RWPE2 (cell line): Measurements from ENCODE around the gene CLOCK.

Experiments
- ATAC-seq: fragments of 200-7000 bp; cut with Tn5 transposase; 3 replicates; pipeline ENCODE4 v1.9.1; 2021; ENCODE audit warnings: low read depth
- DNase-seq: peaks from one replicate; pipeline ENCODE4 v3.0.0-alpha.2; 2020; ENCODE audit warnings: low spot score
- H3K27ac ChIP-seq: fragments of 450-650 bp; 2 replicates; pipeline ENCODE4 v1.5.1; 2017; ENCODE audit warnings: mild to moderate bottlenecking; ENCODE audit not compliant: poor library complexity, severe bottlenecking
- H3K27me3 ChIP-seq: fragments of 250-450 bp; sonication (Bioruptor Pico); 2 replicates; pipeline ENCODE4 v1.5.1; 2021; ENCODE audit warnings: mild to moderate bottlenecking, moderate library complexity; ENCODE audit not compliant: insufficient read depth, poor library complexity, severe bottlenecking
- H3K36me3 ChIP-seq: fragments of 250-450 bp; sonication (Bioruptor Pico); 2 replicates; pipeline ENCODE4 v1.5.1; 2020; ENCODE audit warnings: low read depth, mild to moderate bottlenecking, moderate library complexity
- H3K4me1 ChIP-seq: fragments of 250-450 bp; sonication (Bioruptor Pico); 2 replicates; pipeline ENCODE4 v1.5.1; 2021; ENCODE audit warnings: mild to moderate bottlenecking, moderate library complexity; ENCODE audit not compliant: insufficient read depth, poor library complexity, severe bottlenecking
- H3K4me3 ChIP-seq: fragments of 250-450 bp; sonication (Bioruptor Pico); 2 replicates; pipeline ENCODE4 v1.5.1; 2021; ENCODE audit warnings: mild to moderate bottlenecking, moderate library complexity; ENCODE audit not compliant: severe bottlenecking
- H3K9me3 ChIP-seq: fragments of 250-450 bp; sonication (Bioruptor Pico); 2 replicates; pipeline ENCODE4 v1.5.1; 2021; ENCODE audit warnings: mild to moderate bottlenecking, moderate library complexity; ENCODE audit not compliant: severe bottlenecking
- CTCF ChIP-seq: fragments of 450-650 bp; IDR thresholded peaks from one replicate; pipeline ENCODE4 v1.5.1; 2017; ENCODE audit warnings: mild to moderate bottlenecking, moderate library complexity; ENCODE audit not compliant: poor library complexity, severe bottlenecking

Gene CLOCK

GRCh38 chr4:55398966-55399365 is 147.7 kb downstream of the CLOCK start:
- ATAC-seq, result no peak
- Histone ChIP-seq H3K36me3 (peaks cover 56% of the 10 kb centered on the region), H3K27me3 (no peaks in the 10 kb centered on the region), H3K4me1 (peaks cover 15% of the 10 kb centered on the region), H3K27ac (peak overlapping the region; percentile 82), H3K4me3 (peak overlapping the region; percentile 88), H3K9me3 (peaks cover 2% of the 10 kb centered on the region)
- no peak for TF ChIP-seq CTCF
- no peak for DNase-seq

- no peak for DNase-seq
- Histone ChIP-seq H3K27ac (peak overlapping the region; percentile 82), H3K9me3 (peaks cover 2% of the 10 kb centered on the region), H3K4me1 (peaks cover 15% of the 10 kb centered on the region), H3K36me3 (peaks cover 51% of the 10 kb centered on the region), H3K27me3 (no peaks in the 10 kb centered on the region), H3K4me3 (peak overlapping the region; percentile 88)
- no peak for TF ChIP-seq CTCF
- ATAC-seq, result no peak
These were observed 148.2 kb downstream of the CLOCK start for GRCh38 chr4:55398461-55398860.

GRCh38 chr4:55397520-55398321 is 149.0 kb downstream of the CLOCK start:
- ATAC-seq (no peak), DNase-seq (no peak)
- peak overlapping the region; percentile 88 for H3K4me3 ChIP-seq
- peak overlapping the region; percentile 82 for H3K27ac ChIP-seq
- peaks cover 2% of the 10 kb centered on the region for H3K9me3 ChIP-seq
- H3K4me1 ChIP-seq, result peaks cover 15% of the 10 kb centered on the region
- H3K36me3 ChIP-seq, result peaks cover 43% of the 10 kb centered on the region
- TF ChIP-seq CTCF, result no peak
- no peaks in the 10 kb centered on the region for H3K27me3 ChIP-seq

GRCh38 chr4:55397126-55397436 is 149.6 kb downstream of the CLOCK start:
- H3K27ac ChIP-seq, result peak overlapping the region; percentile 82

More at GRCh38 chr4:55397126-55397436, 149.6 kb downstream of the CLOCK start:
- peaks cover 43% of the 10 kb centered on the region for H3K36me3 ChIP-seq
- no peak for TF ChIP-seq CTCF
- DNase-seq (no peak), ATAC-seq (no peak)
- H3K9me3 ChIP-seq, result peaks cover 2% of the 10 kb centered on the region
- peak overlapping the region; percentile 88 for H3K4me3 ChIP-seq
- no peaks in the 10 kb centered on the region for H3K27me3 ChIP-seq
- peaks cover 15% of the 10 kb centered on the region for H3K4me1 ChIP-seq
